ENCODE data around the gene ITGA7. TPM values are rescaled to one million over a fixed set of nuclear protein-coding genes. Genes with fewer than 3 reads are reported as not detected.

ITGA7 gene
- total RNA-seq, 4 donors from 2014 or later, result 69.7 to 206 (median 92.0) TPM

GRCh38 chr12:55641595-55641994, 66.1 kb downstream of the ITGA7 start:
- no peaks in the 10 kb centered on the region for H3K9me3 ChIP-seq
- H3K27me3 ChIP-seq, result peaks cover 0 to 2% (median 0%) of the 10 kb centered on the region in 3 donors
- in situ Hi-C loops (cut with MboI; ENCODE audit: low sequenced_read_pairs in 4 of 4), result loop anchor here in 1 of 4 donors (25.0 kb wide), 1 partner anchor 296 kb away; the partner anchor contains the start of genes DGKA and PYM1
- no peak overlapping the region for H3K4me3 ChIP-seq
- H3K4me1 ChIP-seq, result peaks cover 0 to 2% of the 10 kb centered on the region in 2 donors
- no peak for TF ChIP-seq CTCF (IDR thresholded peaks at IDR 0.05 in 4 of 5, conservative IDR thresholded peaks at IDR 0.05 in 1 of 5)
- no peak for TF ChIP-seq POLR2A (IDR thresholded peaks at IDR 0.05)
- intact Hi-C loops (cut with DNase I; ENCODE audit: low total_unique reads), result no loop called here
- no peak overlapping the region for H3K27ac ChIP-seq
- ATAC-seq (no peak), DNase-seq (no peak)
- no peaks in the 10 kb centered on the region for H3K36me3 ChIP-seq

- H3K36me3 ChIP-seq, result no peaks in the 10 kb centered on the region
- no peak for TF ChIP-seq POLR2A (IDR thresholded peaks at IDR 0.05)
- TF ChIP-seq CTCF (IDR thresholded peaks at IDR 0.05 in 4 of 5, conservative IDR thresholded peaks at IDR 0.05 in 1 of 5), result no peak
- no peak overlapping the region for H3K4me3 ChIP-seq
- intact Hi-C loops (cut with DNase I; ENCODE audit: low total_unique reads), result no loop called here
- no peaks in the 10 kb centered on the region for H3K9me3 ChIP-seq
- ATAC-seq (no peak), DNase-seq (no peak)
- H3K27ac ChIP-seq, result no peak overlapping the region
- no peaks in the 10 kb centered on the region for H3K4me1 ChIP-seq
- peaks cover 0 to 2% (median 0%) of the 10 kb centered on the region in 3 donors for H3K27me3 ChIP-seq
- in situ Hi-C loops (cut with MboI; ENCODE audit: low sequenced_read_pairs in 4 of 4), result loop anchor here in 1 of 4 donors (25.0 kb wide), 1 partner anchor 300 kb away; the partner anchor contains the start of genes DGKA and PYM1
Observed at GRCh38 chr12:55637467-55637866, 70.2 kb downstream of the ITGA7 start.

- peaks cover 0 to 2% (median 0%) of the 10 kb centered on the region in 3 donors for H3K27me3 ChIP-seq
- no peak for TF ChIP-seq POLR2A (IDR thresholded peaks at IDR 0.05)
- no peak for TF ChIP-seq CTCF (IDR thresholded peaks at IDR 0.05 in 4 of 5, conservative IDR thresholded peaks at IDR 0.05 in 1 of 5)
- DNase-seq (no peak), ATAC-seq (no peak)
- no peak within 1 kb of the TSS for H3K4me3 ChIP-seq
- H3K9me3 ChIP-seq, result no peaks in the 10 kb centered on the region
- in situ Hi-C loops (cut with MboI; ENCODE audit: low sequenced_read_pairs in 4 of 4), result loop anchor here in 1 of 4 donors (25.0 kb wide), 1 partner anchor 300 kb away; the partner anchor contains the start of genes DGKA and PYM1
- intact Hi-C loops (cut with DNase I; ENCODE audit: low total_unique reads), result no loop called here
- H3K4me1 ChIP-seq, result no peaks in the 10 kb centered on the region
- no peaks in the 10 kb centered on the region for H3K36me3 ChIP-seq
- H3K27ac ChIP-seq, result no peak within 1 kb of the TSS
Observed at GRCh38 chr12:55636853-55637252, 70.9 kb downstream of the ITGA7 start, which contains the start of gene OR10P1. OR10P1 (plus strand) TSS chr12:55636892; CDS start chr12:55636892, 0 bp downstream.

- Histone ChIP-seq H3K4me3 (no peak overlapping the region), H3K9me3 (no peaks in the 10 kb centered on the region), H3K36me3 (no peaks in the 10 kb centered on the region), H3K27ac (no peak overlapping the region), H3K4me1 (no peaks in the 10 kb centered on the region), H3K27me3 (peaks cover 0 to 2% (median 0%) of the 10 kb centered on the region in 3 donors)
- in situ Hi-C loops (cut with MboI; ENCODE audit: low sequenced_read_pairs in 4 of 4), result loop anchor here in 1 of 4 donors (25.0 kb wide), 1 partner anchor 301 kb away; the partner anchor contains the start of genes DGKA and PYM1
- DNase-seq (no peak), ATAC-seq (no peak)
- TF ChIP-seq POLR2A (IDR thresholded peaks at IDR 0.05) (no peak), CTCF (IDR thresholded peaks at IDR 0.05 in 4 of 5, conservative IDR thresholded peaks at IDR 0.05 in 1 of 5) (no peak)
- intact Hi-C loops (cut with DNase I; ENCODE audit: low total_unique reads), result no loop called here
Observed at GRCh38 chr12:55636116-55636655, 71.5 kb downstream of the ITGA7 start.

Other genes starting within 250 kb of the ITGA7 start
- not detected for gene OR6C70, start 237.8 kb downstream of the ITGA7 start, total RNA-seq
- gene OR6C68, start 215.5 kb downstream of the ITGA7 start, total RNA-seq, result not detected
- gene OR6C4, start 158.3 kb downstream of the ITGA7 start, total RNA-seq, result not detected
- not detected for gene OR2AP1, start 135.4 kb downstream of the ITGA7 start, total RNA-seq
- gene OR10P1, start 71.0 kb downstream of the ITGA7 start, total RNA-seq, result not detected
- gene BLOC1S1, start 8.1 kb upstream of the ITGA7 start, total RNA-seq, result 100 to 1,000 TPM; 255 to 434 (median 300) TPM
- gene RDH5, start 12.5 kb upstream of the ITGA7 start, total RNA-seq, result 10 to 100 TPM in 1 of 4 donors, 1 to 10 TPM in 3; 3.8 to 10.3 (median 7.5) TPM
- gene CD63, start 21.1 kb upstream of the ITGA7 start, total RNA-seq, result 1,000 to 10,000 TPM in 1 of 4 donors, 100 to 1,000 TPM in 3; 423 to 1,107 (median 634) TPM
- 1 to 10 TPM in 2 of 4 donors, under 1 TPM in 2; 0.17 to 4.4 (median 1.1) TPM for gene GDF11, start 35.2 kb upstream of the ITGA7 start, total RNA-seq
- gene SARNP, start 109.8 kb upstream of the ITGA7 start, total RNA-seq, result 10 to 100 TPM; 46.5 to 66.2 (median 62.8) TPM
- 10 to 100 TPM in 3 of 4 donors, 1 to 10 TPM in 1; 6.6 to 23.1 (median 12.1) TPM for gene ORMDL2, start 110.1 kb upstream of the ITGA7 start, total RNA-seq
- gene DNAJC14, start 121.7 kb upstream of the ITGA7 start, total RNA-seq, result 10 to 100 TPM; 11.9 to 21.7 (median 19.8) TPM
- gene MMP19, start 135.0 kb upstream of the ITGA7 start, total RNA-seq, result 1 to 10 TPM in 2 of 4 donors, under 1 TPM in 2; 0.44 to 3.1 (median 1.8) TPM
- gene PYM1, start 220.0 kb upstream of the ITGA7 start, total RNA-seq, result 10 to 100 TPM; 12.8 to 24.5 (median 15.9) TPM
- gene DGKA, start 223.3 kb upstream of the ITGA7 start, total RNA-seq, result 1 to 10 TPM; 1.9 to 5.0 (median 2.6) TPM